Gastroesophageal sphincter (tissue), 3 donors: ENCODE results near the gene CLIP4.

Experiments used
- CTCF ChIP-seq, 4 experiments: fragments of 200-600 bp in 2 of 4; fragments of 450-650 bp in 2 of 4; sonication (generic) in 1 of 4; IDR thresholded peaks; one replicate each; pipeline ENCODE4 v1.5.1; 2017 to 2019; ENCODE audit warnings: antibody characterized with exemption in 4 of 4, mild to moderate bottlenecking in 2 of 4, moderate library complexity in 2 of 4
- EP300 ChIP-seq: sonication (generic); formaldehyde crosslinking; IDR thresholded peaks from one replicate; pipeline ENCODE4 v1.6.1; 2017; ENCODE audit warnings: antibody characterized with exemption, mild to moderate bottlenecking
- POLR2A ChIP-seq, 2 donors: fragments of 450-650 bp; IDR thresholded peaks; one replicate each; pipeline ENCODE4 v1.6.1; 2017; ENCODE audit warnings: antibody characterized with exemption in 2 of 2, mild to moderate bottlenecking in 2 of 2, moderate library complexity in 1 of 2
- POLR2AphosphoS5 ChIP-seq: sonication (generic); formaldehyde crosslinking; IDR thresholded peaks from one replicate; pipeline ENCODE4 v1.6.1; 2017; ENCODE audit warnings: antibody characterized with exemption

GRCh38 chr2:29084554-29084953 is 30.7 kb upstream of the CLIP4 start:
- no peak for TF ChIP-seq POLR2AphosphoS5
- TF ChIP-seq CTCF (IDR thresholded peaks at IDR 0.05) = no peak
- no peak for TF ChIP-seq POLR2A (IDR thresholded peaks at IDR 0.05)
- no peak for TF ChIP-seq EP300
